Measurements from ENCODE around the gene CRIM1.
"Not testable (repeated sequence)": the region's sequence is repeated elsewhere in the genome, so short reads cannot be mapped to it uniquely, and the experiment has no call there.

CRIM1 gene

GRCh38 chr2:36351736-36352349 lies 3.7 kb upstream of the CRIM1 start:
- peak; percentile 77 for DNase-seq

- DNase-seq: no peak
Measured at GRCh38 chr2:36352701-36353100, 2.9 kb upstream of the CRIM1 start.

GRCh38 chr2:36354811-36355150 lies 797 bp upstream of the CRIM1 start:
- DNase-seq: no peak

- DNase-seq: no peak
Measured at GRCh38 chr2:36355890-36356297, 316 bp downstream of the CRIM1 start.

GRCh38 chr2:36356298-36356989 lies 866 bp downstream of the CRIM1 start:
- peak; percentile 69 for DNase-seq

- DNase-seq: peak; percentile 82
Measured at GRCh38 chr2:36356990-36357846, 1.6 kb downstream of the CRIM1 start.

GRCh38 chr2:36357847-36358659 lies 2.5 kb downstream of the CRIM1 start:
- DNase-seq: peak; percentile 73

GRCh38 chr2:36359067-36359466 lies 3.5 kb downstream of the CRIM1 start:
- no peak for DNase-seq

- no peak for DNase-seq
Measured at GRCh38 chr2:36360063-36360462, 4.5 kb downstream of the CRIM1 start.

- DNase-seq: no peak
Measured at GRCh38 chr2:36360834-36361233, 5.3 kb downstream of the CRIM1 start.

GRCh38 chr2:36361396-36361795 lies 5.8 kb downstream of the CRIM1 start:
- no peak for DNase-seq

GRCh38 chr2:36362291-36362690 lies 6.7 kb downstream of the CRIM1 start:
- no peak for DNase-seq

GRCh38 chr2:36363085-36363484 lies 7.5 kb downstream of the CRIM1 start:
- DNase-seq: not testable (repeated sequence)

GRCh38 chr2:36366491-36367120 lies 11.0 kb downstream of the CRIM1 start:
- no peak for DNase-seq

- DNase-seq: no peak
Measured at GRCh38 chr2:36367486-36367885, 11.9 kb downstream of the CRIM1 start.

- no peak for DNase-seq
Measured at GRCh38 chr2:36367895-36368353, 12.3 kb downstream of the CRIM1 start.

- DNase-seq: no peak
Measured at GRCh38 chr2:36368438-36368837, 12.9 kb downstream of the CRIM1 start.

- no peak for DNase-seq
Measured at GRCh38 chr2:36369163-36369562, 13.6 kb downstream of the CRIM1 start.

- no peak for DNase-seq
Measured at GRCh38 chr2:36369716-36370115, 14.1 kb downstream of the CRIM1 start.

- DNase-seq: no peak
Measured at GRCh38 chr2:36370281-36370680, 14.7 kb downstream of the CRIM1 start.

- no peak for DNase-seq
Measured at GRCh38 chr2:36371070-36371874, 15.7 kb downstream of the CRIM1 start.

All from NCI-H82 (cell line).